Measurements from ENCODE around the gene MFN2.

Gene MFN2

DNA sequence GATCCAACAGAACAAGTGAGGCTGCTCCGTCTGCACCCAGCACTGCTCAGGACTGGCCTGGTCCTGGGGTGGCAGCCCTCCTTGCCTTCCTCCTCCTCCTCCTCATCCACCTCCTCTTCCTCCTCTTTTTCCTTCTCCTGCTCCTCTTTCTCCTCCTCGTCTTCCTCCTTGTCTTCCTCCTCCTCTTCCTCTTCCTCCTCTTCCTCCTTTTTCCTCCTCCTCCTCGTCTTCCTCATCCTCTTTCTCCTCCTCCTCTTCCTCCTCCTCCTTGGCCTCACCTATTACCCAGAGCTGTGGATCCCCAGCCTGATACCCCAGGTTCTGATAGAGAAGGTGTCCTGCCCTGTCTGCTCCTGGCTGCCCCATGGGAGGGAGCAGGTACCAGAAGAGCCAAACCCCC, 16.6 kb upstream of the MFN2 start:
- Histone ChIP-seq H3K4me2 (ENCODE audit: insufficient read depth, low read length) (no peak overlapping the region), H3K27me3 (ENCODE audit: insufficient read depth, low read length, poor library complexity) (no peaks in the 10 kb centered on the region), H3K27ac (ENCODE audit: low read length) (no peak overlapping the region), H3K4me1 (ENCODE audit: insufficient read depth, low read length) (no peaks in the 10 kb centered on the region), H3K9ac (ENCODE audit: low read depth, low read length) (no peak overlapping the region), H2AFZ (ENCODE audit: low read depth, low read length) (no peak overlapping the region), H3K36me3 (ENCODE audit: insufficient read depth, low read length) (peaks cover 29% of the 10 kb centered on the region), H4K20me1 (ENCODE audit: insufficient read depth, low read length) (no peaks in the 10 kb centered on the region), H3K79me2 (ENCODE audit: insufficient read depth, low read length) (no peaks in the 10 kb centered on the region), H3K9me3 (ENCODE audit: insufficient read depth, low read length, severe bottlenecking) (no peaks in the 10 kb centered on the region), H3K4me3 (ENCODE audit: low read depth in 1 of 2, low read length in 2 of 2) (no peak overlapping the region)
- ATAC-seq (ENCODE audit: insufficient read depth, low read depth) (no peak), DNase-seq (no peak)
- no peak for TF ChIP-seq EZH2 (IDR thresholded peaks at IDR 0.05; ENCODE audit: borderline replicate concordance, low read depth, low read length, severe bottlenecking)
- TF ChIP-seq, protein P1, sequence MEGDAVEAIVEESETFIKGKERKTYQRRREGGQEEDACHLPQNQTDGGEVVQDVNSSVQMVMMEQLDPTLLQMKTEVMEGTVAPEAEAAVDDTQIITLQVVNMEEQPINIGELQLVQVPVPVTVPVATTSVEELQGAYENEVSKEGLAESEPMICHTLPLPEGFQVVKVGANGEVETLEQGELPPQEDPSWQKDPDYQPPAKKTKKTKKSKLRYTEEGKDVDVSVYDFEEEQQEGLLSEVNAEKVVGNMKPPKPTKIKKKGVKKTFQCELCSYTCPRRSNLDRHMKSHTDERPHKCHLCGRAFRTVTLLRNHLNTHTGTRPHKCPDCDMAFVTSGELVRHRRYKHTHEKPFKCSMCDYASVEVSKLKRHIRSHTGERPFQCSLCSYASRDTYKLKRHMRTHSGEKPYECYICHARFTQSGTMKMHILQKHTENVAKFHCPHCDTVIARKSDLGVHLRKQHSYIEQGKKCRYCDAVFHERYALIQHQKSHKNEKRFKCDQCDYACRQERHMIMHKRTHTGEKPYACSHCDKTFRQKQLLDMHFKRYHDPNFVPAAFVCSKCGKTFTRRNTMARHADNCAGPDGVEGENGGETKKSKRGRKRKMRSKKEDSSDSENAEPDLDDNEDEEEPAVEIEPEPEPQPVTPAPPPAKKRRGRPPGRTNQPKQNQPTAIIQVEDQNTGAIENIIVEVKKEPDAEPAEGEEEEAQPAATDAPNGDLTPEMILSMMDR (IDR thresholded peaks at IDR 0.05; ENCODE audit: borderline replicate concordance, extremely low read depth, low read length, poor library complexity, severe bottlenecking), result no peak

DNA sequence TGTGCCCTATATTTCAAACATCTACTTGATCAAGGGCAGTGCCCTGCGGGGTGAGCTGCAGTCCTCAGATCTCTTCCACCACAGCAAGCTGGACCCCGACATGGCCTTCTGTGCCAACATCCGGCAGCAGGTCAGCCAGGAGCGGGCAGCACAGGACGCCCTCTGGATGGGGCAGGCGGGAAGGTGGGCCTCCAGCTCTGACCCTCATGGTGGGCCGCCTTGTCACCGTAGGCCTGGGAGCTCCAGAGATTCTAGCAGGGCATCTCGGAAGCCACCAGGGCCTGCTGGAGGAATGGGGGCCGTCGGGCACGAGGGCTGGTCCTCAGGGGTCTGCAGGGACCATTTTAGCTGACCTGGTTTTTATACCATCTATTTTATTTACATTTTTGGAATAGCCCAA, 15.6 kb upstream of the MFN2 start:
- Histone ChIP-seq H2AFZ (ENCODE audit: low read depth, low read length) (no peak overlapping the region), H3K36me3 (ENCODE audit: insufficient read depth, low read length) (peaks cover 29% of the 10 kb centered on the region), H3K4me1 (ENCODE audit: insufficient read depth, low read length) (no peaks in the 10 kb centered on the region), H3K9me3 (ENCODE audit: insufficient read depth, low read length, severe bottlenecking) (no peaks in the 10 kb centered on the region), H3K4me2 (ENCODE audit: insufficient read depth, low read length) (no peak overlapping the region), H3K79me2 (ENCODE audit: insufficient read depth, low read length) (no peaks in the 10 kb centered on the region), H3K4me3 (ENCODE audit: low read depth in 1 of 2, low read length in 2 of 2) (no peak overlapping the region), H4K20me1 (ENCODE audit: insufficient read depth, low read length) (no peaks in the 10 kb centered on the region), H3K27me3 (ENCODE audit: insufficient read depth, low read length, poor library complexity) (no peaks in the 10 kb centered on the region), H3K27ac (ENCODE audit: low read length) (no peak overlapping the region), H3K9ac (ENCODE audit: low read depth, low read length) (no peak overlapping the region)
- TF ChIP-seq, protein P1 (IDR thresholded peaks at IDR 0.05; ENCODE audit: borderline replicate concordance, extremely low read depth, low read length, poor library complexity, severe bottlenecking), result no peak
- no peak for TF ChIP-seq EZH2 (IDR thresholded peaks at IDR 0.05; ENCODE audit: borderline replicate concordance, low read depth, low read length, severe bottlenecking)
- DNase-seq (no peak), ATAC-seq (ENCODE audit: insufficient read depth, low read depth) (no peak)

DNA sequence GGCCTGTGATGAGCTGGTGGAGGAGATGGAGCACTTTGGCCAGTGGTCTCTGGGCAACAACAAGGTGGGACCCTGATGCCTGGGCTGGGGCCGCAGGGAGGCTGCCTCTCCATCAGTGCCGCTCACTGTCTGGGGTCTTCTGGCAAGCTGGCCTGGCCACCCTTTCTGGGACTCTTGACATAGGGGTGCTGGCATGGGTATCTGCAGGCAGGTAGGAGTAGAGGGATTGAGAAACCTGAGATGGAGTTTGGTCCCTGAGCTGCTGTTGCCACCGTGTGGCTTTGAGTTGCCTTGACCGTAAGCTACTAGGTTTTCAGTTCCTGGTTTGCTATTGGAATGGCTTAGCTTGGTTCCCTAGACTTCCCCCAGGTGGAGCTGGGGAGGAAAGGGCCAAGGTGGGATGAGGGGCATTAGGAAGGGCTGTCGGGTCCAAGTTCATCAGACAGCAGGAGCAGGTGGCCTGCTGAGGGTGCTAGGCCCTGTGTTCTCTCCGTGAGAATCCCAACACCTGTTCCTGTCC, 13.2 kb upstream of the MFN2 start:
- H3K4me1 ChIP-seq (ENCODE audit: insufficient read depth, low read length), result no peaks in the 10 kb centered on the region
- no peak overlapping the region for H3K27ac ChIP-seq (ENCODE audit: low read length)
- no peaks in the 10 kb centered on the region for H3K79me2 ChIP-seq (ENCODE audit: insufficient read depth, low read length)
- H4K20me1 ChIP-seq (ENCODE audit: insufficient read depth, low read length), result no peaks in the 10 kb centered on the region
- H3K4me3 ChIP-seq (ENCODE audit: low read depth in 1 of 2, low read length in 2 of 2), result no peak overlapping the region
- no peak overlapping the region for H2AFZ ChIP-seq (ENCODE audit: low read depth, low read length)
- no peak overlapping the region for H3K4me2 ChIP-seq (ENCODE audit: insufficient read depth, low read length)
- ATAC-seq (ENCODE audit: insufficient read depth, low read depth) (no peak), DNase-seq (no peak)
- H3K9me3 ChIP-seq (ENCODE audit: insufficient read depth, low read length, severe bottlenecking), result no peaks in the 10 kb centered on the region
- no peak for TF ChIP-seq EZH2 (IDR thresholded peaks at IDR 0.05; ENCODE audit: borderline replicate concordance, low read depth, low read length, severe bottlenecking)
- TF ChIP-seq, protein P1 (IDR thresholded peaks at IDR 0.05; ENCODE audit: borderline replicate concordance, extremely low read depth, low read length, poor library complexity, severe bottlenecking), result peak; percentile 27
- H3K36me3 ChIP-seq (ENCODE audit: insufficient read depth, low read length), result peaks cover 24% of the 10 kb centered on the region
- no peak overlapping the region for H3K9ac ChIP-seq (ENCODE audit: low read depth, low read length)
- H3K27me3 ChIP-seq (ENCODE audit: insufficient read depth, low read length, poor library complexity), result no peaks in the 10 kb centered on the region
